NK-92 (cell line): ENCODE data around the gene SBF2.
"Not testable (repeated sequence)": the region's sequence is repeated elsewhere in the genome, so short reads cannot be mapped to it uniquely, and the experiment has no call there.

ENCODE experiments used
- DNase-seq: peaks from one replicate; lab custom pipeline; 2025; ENCODE audit not compliant: unreplicated experiment; lab: John Stamatoyannopoulos, UW

The SBF2 gene

GRCh38 chr11:10021563-10021962 lies 272.5 kb downstream of the SBF2 start:
- no peak for DNase-seq

DNA sequence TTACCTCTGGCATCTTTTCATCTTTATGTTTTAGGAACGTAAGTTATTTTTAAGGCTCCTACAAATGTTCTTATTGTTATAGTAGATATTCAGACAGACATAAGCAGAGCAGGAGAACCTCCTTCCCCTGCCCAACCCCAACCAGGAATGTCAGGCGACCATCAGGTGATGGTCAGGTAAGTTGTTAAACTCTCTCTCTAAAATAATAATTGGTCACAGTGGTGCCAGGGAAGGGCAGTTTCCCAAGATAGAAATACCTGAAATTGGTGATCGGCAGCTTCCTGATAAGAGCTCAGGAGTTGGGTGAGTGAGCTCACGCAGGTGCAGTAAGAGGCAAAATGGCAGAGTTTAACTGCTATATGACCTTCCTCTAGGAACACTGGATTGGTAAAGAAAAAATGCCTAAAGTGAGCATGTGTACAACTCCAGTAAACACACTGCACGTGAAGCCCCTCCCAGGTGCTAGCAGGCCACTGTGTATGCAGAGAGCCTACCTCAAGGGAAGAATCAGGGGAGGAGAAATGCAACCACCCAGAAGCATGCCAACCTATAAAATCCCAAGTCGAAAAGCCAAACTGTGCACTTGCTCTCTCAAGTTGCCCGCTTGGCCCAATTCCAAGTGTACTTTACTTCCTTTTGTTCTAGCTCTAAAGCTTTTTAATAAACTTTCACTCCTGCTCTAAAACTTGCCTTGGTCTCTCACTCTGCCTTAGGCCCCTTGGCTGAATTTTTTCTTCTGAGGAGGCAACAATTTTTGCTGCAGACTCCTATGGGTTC lies 273.9 kb downstream of the SBF2 start:
- DNase-seq, result no peak

GRCh38 chr11:10017911-10018310 lies 276.1 kb downstream of the SBF2 start:
- no peak for DNase-seq

GRCh38 chr11:10017050-10017449 lies 277.0 kb downstream of the SBF2 start:
- DNase-seq, result no peak

- no peak for DNase-seq
These were observed 282.0 kb downstream of the SBF2 start for GRCh38 chr11:10012068-10012467.

DNA sequence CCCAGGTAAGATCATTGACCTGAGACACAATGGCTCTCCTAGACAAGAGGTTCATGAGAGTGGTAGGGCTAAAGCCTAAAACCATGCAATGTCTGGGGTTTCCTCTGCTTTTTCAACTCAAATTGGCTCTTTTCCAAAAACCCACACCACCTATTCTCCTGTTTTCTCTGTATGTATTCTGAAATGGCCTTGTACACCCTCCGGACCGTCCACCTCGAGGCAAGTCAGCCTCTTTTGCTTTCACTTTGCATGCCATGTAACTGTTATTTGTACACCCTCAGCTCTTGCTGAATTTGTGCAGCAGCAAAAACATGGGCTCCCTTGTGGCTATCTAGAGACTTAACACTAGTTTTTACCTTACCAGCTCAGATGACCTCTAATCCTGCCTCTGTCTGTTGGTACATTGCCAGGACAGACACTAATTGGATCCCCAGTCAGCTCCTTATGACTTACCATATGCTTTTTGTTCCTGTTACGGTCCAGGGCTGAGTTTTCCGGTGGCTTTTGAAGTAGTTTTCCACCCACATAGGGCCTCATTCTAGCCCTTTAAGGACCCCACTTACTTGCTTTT lies 288.0 kb downstream of the SBF2 start:
- no peak for DNase-seq

GRCh38 chr11:10004526-10005113 lies 289.4 kb downstream of the SBF2 start:
- DNase-seq, result no peak

- DNase-seq, result no peak
These were observed 291.8 kb downstream of the SBF2 start for GRCh38 chr11:10002221-10002620.

DNA sequence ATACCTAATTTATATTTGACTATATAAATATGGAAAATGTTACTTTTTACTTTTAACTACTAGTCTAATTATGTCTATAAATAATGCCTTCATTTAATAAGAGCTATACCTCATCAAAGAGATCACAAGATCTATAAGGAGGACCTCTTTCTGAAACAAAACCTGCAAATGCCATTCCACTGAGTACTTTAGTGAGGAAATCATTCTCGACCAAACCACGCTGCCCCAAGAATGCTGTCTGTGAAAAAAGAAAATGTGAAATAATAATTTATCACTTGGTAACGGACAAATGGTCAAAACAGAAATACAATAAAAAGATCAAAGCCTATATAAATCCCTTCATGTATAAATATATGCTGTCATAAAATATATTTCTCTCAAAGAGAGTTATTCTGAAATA lies 301.7 kb downstream of the SBF2 start:
- no peak for DNase-seq

DNA sequence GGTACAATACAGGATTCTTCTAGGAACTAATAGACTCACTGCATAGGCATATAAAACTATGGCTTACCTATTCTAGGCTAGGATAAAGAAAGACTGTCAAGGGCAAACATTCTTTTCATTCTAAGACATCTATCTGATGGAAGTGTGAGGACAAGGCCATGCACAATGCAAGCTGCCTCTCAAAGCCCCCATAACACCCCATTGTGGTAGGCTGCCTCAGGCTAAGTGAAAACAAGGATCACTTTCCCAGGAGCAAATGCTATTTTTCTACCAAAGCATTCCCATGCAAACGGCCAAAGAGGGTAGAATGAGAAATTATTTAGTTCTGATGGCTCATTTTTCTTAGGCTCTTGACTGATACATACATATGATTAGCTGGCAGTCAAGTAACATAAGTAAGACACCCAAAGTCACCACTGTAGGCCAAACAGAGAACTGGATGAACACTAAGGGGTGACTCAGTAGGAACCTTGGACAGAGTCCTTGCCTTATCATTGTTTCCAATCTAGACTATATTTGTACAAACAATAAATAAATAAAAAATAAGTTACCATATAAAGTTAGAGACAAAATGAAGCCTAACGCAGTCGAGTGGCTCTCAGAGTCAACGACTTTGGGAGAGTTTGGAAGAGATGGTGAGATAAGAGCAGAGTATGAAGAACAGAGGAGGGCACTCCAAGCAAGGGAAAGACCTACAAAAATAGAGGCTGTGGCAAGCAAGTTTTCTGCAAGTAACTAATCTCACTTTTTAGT lies 303.6 kb downstream of the SBF2 start:
- no peak for DNase-seq

GRCh38 chr11:9987303-9987702 lies 306.7 kb downstream of the SBF2 start:
- DNase-seq, result not testable (repeated sequence)

DNA sequence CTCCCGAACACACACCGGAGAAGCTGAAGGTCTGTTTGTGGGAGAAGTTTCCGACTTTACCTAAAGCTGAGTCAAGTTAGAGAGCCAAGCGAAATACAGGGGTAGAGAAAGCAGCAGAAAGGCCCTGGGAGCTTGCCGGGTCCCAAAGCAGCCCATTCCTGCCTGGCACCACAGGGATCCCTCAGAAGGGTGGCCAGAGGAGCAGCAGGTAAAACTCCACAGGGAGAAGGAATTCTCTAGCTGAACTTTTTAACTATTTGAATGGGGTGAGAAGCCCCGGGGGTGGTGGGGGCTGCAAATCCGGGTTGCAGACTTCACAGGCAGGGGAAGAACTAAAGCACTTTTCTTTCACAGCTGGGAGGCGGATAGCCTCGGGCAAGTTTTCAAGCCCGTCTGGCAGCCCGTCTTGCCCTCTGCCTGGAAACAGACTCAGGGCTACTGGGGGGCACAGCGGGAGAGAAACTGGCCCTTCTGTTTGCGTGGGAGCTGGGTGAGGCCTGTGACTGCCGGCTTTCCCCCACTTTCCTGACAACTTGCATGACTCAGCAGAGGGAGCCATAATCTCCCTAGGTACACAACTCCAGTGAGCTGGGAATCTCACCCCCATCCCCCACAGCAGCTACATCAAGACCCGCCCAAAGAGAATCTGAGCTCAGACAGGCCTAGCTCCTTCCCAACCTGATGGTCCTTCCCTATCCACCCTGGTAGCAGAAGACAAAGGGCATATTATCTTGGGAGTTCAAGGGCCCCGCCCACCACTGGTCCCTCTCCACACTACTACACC lies 311.0 kb downstream of the SBF2 start:
- DNase-seq, result no peak

GRCh38 chr11:9982127-9982795 lies 311.8 kb downstream of the SBF2 start:
- no peak for DNase-seq

DNA sequence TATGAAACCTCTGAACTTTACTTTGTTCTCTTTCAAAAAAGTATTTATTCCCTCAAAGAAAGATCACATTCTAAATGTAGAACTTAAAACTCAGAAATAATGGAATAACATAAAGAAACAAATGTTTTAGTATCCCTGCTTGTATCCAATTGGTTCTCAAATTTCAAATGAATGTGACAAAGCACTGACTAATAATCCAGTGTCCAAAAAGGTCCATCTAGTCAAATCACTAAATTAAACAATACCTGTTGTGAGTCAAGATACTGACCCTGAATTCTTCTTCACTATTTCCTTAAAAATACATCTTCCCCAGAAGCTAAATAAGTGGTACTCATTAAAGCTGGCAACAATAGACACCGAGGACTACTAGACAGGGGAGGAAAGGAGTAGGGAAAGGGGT lies 313.1 kb downstream of the SBF2 start:
- DNase-seq, result no peak

DNA sequence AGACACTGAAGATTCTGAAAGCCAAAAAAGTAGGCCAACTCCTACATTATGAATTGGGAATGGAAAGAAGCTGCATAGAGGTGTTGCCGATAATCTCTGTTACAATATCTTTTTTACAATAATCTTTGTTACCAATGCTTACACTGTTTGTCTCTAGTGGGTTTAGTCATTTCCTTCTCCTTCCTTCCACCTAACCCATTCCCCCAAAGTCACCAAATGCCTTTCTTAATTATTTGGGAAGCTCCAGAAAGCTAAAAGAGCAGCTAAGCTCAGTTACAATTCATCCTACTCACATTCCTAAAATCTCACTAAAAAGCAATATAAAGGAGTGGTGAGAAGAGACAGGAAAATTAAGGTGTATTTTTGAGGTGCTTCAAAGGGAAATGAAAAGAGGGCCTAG lies 316.5 kb downstream of the SBF2 start:
- DNase-seq, result no peak

DNA sequence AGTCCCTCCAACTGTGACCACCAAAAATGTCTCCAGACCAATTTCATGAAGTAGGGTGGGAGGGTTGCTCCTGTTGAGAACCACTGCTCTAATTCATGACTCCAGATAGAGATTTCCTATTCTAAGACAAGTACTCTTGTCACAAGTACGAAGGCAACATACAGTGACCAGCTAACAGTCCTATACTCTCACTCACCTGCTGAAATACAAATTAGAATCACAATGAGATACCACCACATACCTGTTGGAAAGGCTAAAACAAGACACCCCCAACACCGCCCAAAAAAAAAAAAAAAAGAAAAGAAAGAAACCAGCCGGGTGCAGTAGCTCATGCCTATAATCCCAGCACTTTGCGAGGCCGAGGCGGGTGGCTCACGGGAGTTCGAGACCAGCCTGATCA lies 319.6 kb downstream of the SBF2 start:
- DNase-seq, result no peak

DNA sequence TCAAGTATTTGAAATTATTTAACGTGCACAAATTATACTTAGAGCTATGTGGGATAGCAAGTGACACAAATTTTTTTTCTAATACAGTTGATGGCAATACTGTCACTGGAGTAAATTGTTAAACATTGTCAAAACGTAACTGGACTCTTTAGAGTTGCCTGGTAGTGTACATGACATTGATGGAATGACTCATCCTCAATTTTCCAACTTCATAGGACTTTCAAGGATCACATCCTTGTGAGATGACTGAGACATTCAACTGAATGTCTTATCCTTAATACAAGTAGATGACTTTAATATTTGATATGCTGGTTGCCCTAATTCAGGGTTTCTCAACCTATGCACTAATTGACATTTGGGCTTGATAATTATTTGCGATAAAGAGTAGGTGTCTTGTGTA lies 320.1 kb downstream of the SBF2 start:
- no peak for DNase-seq

DNA sequence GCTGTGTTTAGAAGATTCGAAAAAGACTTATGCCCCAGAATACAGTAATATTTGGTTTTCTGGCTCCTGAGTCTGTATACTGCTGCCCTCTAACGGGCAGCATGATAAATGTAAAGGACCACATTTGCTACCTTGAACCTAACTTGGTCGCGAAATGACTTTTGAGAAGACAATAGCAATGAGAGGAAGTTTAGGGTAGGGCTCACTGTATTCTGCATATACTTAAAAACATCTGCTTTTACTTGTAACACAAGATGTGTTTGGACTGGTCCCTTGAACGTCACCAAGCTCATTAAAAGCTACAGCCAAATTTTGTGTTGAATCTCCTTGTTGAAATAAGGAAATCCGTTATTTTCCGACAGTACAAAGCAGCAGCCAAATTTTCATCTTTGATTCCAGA lies 321.0 kb downstream of the SBF2 start:
- DNase-seq, result no peak

DNA sequence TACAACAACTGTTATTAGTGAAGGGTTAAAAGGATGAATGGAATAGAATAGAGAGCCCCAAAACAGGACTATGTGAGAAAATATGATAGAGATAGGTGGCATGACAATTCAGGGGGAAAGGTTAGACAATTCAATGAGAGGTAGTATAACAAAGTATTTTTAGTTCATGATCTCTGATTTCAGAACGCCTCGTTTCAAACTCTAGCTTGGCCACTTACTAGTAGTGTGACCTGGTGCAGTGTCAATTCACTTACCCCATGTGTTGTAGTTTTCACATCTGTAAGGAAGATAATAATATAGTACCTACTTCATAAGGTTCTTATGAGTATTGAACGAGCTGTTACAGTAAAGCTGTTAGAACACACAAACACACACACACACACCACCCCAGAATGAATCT lies 322.1 kb downstream of the SBF2 start:
- no peak for DNase-seq

GRCh38 chr11:9969068-9969467 lies 325.0 kb downstream of the SBF2 start:
- no peak for DNase-seq

- no peak for DNase-seq
These were observed 331.3 kb downstream of the SBF2 start for GRCh38 chr11:9962722-9963121.
